ENCODE data around the gene E2F4. TPM values are rescaled to one million over a fixed set of nuclear protein-coding genes. Genes with fewer than 3 reads are reported as not detected.

The E2F4 gene
- total RNA-seq, 1 donor from 2014 or later = 43.4 TPM

GRCh38 chr16:67201411-67202345 lies 9.7 kb downstream of the E2F4 start:
- DNase-seq (ENCODE audit: extremely low spot score, unreplicated experiment) = no peak
- TF ChIP-seq, protein P1, sequence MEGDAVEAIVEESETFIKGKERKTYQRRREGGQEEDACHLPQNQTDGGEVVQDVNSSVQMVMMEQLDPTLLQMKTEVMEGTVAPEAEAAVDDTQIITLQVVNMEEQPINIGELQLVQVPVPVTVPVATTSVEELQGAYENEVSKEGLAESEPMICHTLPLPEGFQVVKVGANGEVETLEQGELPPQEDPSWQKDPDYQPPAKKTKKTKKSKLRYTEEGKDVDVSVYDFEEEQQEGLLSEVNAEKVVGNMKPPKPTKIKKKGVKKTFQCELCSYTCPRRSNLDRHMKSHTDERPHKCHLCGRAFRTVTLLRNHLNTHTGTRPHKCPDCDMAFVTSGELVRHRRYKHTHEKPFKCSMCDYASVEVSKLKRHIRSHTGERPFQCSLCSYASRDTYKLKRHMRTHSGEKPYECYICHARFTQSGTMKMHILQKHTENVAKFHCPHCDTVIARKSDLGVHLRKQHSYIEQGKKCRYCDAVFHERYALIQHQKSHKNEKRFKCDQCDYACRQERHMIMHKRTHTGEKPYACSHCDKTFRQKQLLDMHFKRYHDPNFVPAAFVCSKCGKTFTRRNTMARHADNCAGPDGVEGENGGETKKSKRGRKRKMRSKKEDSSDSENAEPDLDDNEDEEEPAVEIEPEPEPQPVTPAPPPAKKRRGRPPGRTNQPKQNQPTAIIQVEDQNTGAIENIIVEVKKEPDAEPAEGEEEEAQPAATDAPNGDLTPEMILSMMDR (IDR thresholded peaks at IDR 0.05) = no peak

DNA sequence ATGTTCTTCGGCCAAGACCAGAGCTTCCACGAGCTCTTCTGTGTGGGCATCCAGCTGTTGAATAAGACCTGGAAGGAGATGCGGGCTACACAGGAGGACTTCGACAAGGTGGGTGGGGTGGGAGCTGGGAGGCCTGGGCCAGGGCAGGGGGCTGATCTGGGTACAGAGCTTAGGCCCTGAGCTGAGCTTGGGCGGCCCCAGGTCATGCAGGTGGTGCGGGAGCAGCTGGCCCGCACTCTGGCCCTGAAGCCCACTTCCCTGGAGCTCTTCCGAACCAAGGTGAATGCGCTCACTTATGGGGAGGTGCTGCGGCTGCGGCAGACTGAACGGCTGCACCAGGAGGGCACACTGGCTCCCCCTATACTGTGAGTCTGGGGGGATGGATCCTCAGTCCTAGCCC lies 10.5 kb downstream of the E2F4 start:
- peaks cover 22% of the 10 kb centered on the region for H3K4me1 Mint-ChIP-seq (ENCODE audit: unreplicated experiment)
- H3K27ac Mint-ChIP-seq (ENCODE audit: unreplicated experiment) = no peak overlapping the region
- TF ChIP-seq, protein P1 (IDR thresholded peaks at IDR 0.05) = no peak
- H3K36me3 Mint-ChIP-seq (ENCODE audit: unreplicated experiment) = peaks cover 11% of the 10 kb centered on the region
- H3K9me3 Mint-ChIP-seq (ENCODE audit: unreplicated experiment) = no peaks in the 10 kb centered on the region
- no peaks in the 10 kb centered on the region for H3K27me3 Mint-ChIP-seq (ENCODE audit: unreplicated experiment)
- DNase-seq (ENCODE audit: extremely low spot score, unreplicated experiment) = no peak
- no peak overlapping the region for H3K4me3 Mint-ChIP-seq (ENCODE audit: unreplicated experiment)

More at GRCh38 chr16:67201411-67202345, 9.7 kb downstream of the E2F4 start:
- Mint-ChIP-seq H3K36me3 (ENCODE audit: unreplicated experiment) (peaks cover 13% of the 10 kb centered on the region), H3K27me3 (ENCODE audit: unreplicated experiment) (no peaks in the 10 kb centered on the region), H3K4me3 (ENCODE audit: unreplicated experiment) (no peak overlapping the region), H3K9me3 (ENCODE audit: unreplicated experiment) (no peaks in the 10 kb centered on the region), H3K4me1 (ENCODE audit: unreplicated experiment) (peaks cover 14% of the 10 kb centered on the region), H3K27ac (ENCODE audit: unreplicated experiment) (no peak overlapping the region)

GRCh38 chr16:67202956-67203493 lies 11.1 kb downstream of the E2F4 start:
- no peaks in the 10 kb centered on the region for H3K27me3 Mint-ChIP-seq (ENCODE audit: unreplicated experiment)
- H3K27ac Mint-ChIP-seq (ENCODE audit: unreplicated experiment) = no peak overlapping the region
- H3K4me3 Mint-ChIP-seq (ENCODE audit: unreplicated experiment) = no peak overlapping the region
- TF ChIP-seq, protein P1 (IDR thresholded peaks at IDR 0.05) = no peak
- no peaks in the 10 kb centered on the region for H3K9me3 Mint-ChIP-seq (ENCODE audit: unreplicated experiment)
- peaks cover 10% of the 10 kb centered on the region for H3K36me3 Mint-ChIP-seq (ENCODE audit: unreplicated experiment)
- no peak for DNase-seq (ENCODE audit: extremely low spot score, unreplicated experiment)
- H3K4me1 Mint-ChIP-seq (ENCODE audit: unreplicated experiment) = peaks cover 26% of the 10 kb centered on the region

- TF ChIP-seq, protein P1 (IDR thresholded peaks at IDR 0.05) = no peak
- Mint-ChIP-seq H3K27ac (ENCODE audit: unreplicated experiment) (no peak overlapping the region), H3K4me3 (ENCODE audit: unreplicated experiment) (no peak overlapping the region), H3K4me1 (ENCODE audit: unreplicated experiment) (peaks cover 21% of the 10 kb centered on the region), H3K27me3 (ENCODE audit: unreplicated experiment) (no peaks in the 10 kb centered on the region), H3K36me3 (ENCODE audit: unreplicated experiment) (peaks cover 8% of the 10 kb centered on the region), H3K9me3 (ENCODE audit: unreplicated experiment) (no peaks in the 10 kb centered on the region)
- no peak for DNase-seq (ENCODE audit: extremely low spot score, unreplicated experiment)
Measured at GRCh38 chr16:67204076-67204475, 12.1 kb downstream of the E2F4 start.

All from osteocyte (in vitro differentiated cells).